SU-DHL-6 (cell line): ENCODE results near the gene MEF2A.

Experiments
- EZH2phosphoT487 ChIP-seq: fragments of 200-600 bp; sonication (generic), shearing (Covaris generic); conservative IDR thresholded peaks from 2 replicates; pipeline ENCODE4 v1.6.1; 2018; ENCODE audit warnings: mild to moderate bottlenecking, antibody characterized with exemption, low read length, moderate library complexity, mixed read lengths
- TF ChIP-seq, protein P1 (sequence below): fragments of 200-600 bp; sonication (generic); IDR thresholded peaks from one replicate; pipeline ENCODE4 v1.5.1; 2017; ENCODE audit warnings: antibody characterized with exemption, mild to moderate bottlenecking, low read length, moderate library complexity; ENCODE audit not compliant: insufficient read depth, poor library complexity, severe bottlenecking

DNA sequence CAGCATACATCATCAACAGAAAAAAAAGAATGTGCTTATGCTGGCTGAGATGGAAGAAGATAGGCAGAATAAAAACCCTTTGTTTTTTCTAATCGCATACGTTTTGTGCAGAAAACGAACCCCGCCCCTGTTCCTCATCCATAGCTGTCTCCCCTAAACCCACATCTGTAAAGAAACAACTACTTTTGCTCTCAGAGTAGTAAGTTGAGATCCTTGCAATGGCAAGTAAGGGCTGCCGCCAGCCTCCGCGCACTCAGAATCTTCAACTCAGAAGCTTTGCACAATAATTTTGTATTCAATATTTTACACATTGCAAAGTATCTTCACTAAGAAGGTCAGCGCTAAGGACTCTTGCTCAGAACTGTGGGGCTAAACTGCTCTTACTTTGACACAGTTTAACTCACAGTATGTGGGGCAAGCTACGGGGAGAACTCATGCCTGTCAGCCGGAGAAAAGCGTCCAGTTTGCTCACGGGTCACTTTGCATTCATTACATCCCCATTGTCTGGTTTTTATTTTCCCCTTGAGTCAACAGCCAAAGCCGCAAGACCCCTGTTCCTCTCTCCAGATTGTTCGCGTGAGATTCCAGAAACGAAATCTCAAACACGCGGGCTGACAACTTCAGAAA, 166.5 kb downstream of the MEF2A start:
- TF ChIP-seq, protein P1, sequence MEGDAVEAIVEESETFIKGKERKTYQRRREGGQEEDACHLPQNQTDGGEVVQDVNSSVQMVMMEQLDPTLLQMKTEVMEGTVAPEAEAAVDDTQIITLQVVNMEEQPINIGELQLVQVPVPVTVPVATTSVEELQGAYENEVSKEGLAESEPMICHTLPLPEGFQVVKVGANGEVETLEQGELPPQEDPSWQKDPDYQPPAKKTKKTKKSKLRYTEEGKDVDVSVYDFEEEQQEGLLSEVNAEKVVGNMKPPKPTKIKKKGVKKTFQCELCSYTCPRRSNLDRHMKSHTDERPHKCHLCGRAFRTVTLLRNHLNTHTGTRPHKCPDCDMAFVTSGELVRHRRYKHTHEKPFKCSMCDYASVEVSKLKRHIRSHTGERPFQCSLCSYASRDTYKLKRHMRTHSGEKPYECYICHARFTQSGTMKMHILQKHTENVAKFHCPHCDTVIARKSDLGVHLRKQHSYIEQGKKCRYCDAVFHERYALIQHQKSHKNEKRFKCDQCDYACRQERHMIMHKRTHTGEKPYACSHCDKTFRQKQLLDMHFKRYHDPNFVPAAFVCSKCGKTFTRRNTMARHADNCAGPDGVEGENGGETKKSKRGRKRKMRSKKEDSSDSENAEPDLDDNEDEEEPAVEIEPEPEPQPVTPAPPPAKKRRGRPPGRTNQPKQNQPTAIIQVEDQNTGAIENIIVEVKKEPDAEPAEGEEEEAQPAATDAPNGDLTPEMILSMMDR, result no peak
- no peak for TF ChIP-seq EZH2phosphoT487
